Measurements from ENCODE around the gene SETDB2. TPM values are rescaled to one million over a fixed set of nuclear protein-coding genes. Genes with fewer than 3 reads are reported as not detected.
A peak's percentile ranks its signal among the peaks of the same experiment; 100 is the strongest.

The SETDB2 gene
- total RNA-seq = 10 to 100 TPM; 15.8 to 16.2 TPM

GRCh38 chr13:49443704-49444523 lies at the start of gene SETDB2, which contains the start of gene CAB39L:
TSS of gene SETDB2 (plus strand) at chr13:49444274. CDS start at chr13:49451894, 7,620 bp downstream.
TSS of gene CAB39L (minus strand) at chr13:49444064. CDS start at chr13:49382910, 61,154 bp downstream.
- Mint-ChIP-seq H3K27ac (peak within 1 kb of the TSS; percentile 96), H3K4me3 (peak within 1 kb of the TSS; percentile 92), H3K27me3 (ENCODE audit: low read depth) (no peaks in the 10 kb centered on the region), H3K4me1 (ENCODE audit: low read depth) (peaks cover 56% of the 10 kb centered on the region), H3K36me3 (ENCODE audit: low read depth) (peaks cover 6% of the 10 kb centered on the region), H3K9me3 (no peaks in the 10 kb centered on the region)
- CTCF ChIA-PET = interaction anchor here (0.6 to 2.1 kb wide), 9 partner anchors 8 to 260 kb away, joined by 3 to 8 read pairs (median 3); partner anchors contain the start of genes PHF11 and RCBTB1
- peak; percentile 99 for DNase-seq
- intact Hi-C loops (cut with micrococcal nuclease) = loop anchor here (1.0 to 10.0 kb wide), 18 partner anchors 10 to 1299 kb away; partner anchors contain the start of genes EBPL, LPAR6, PHF11 and RCBTB1

GRCh38 chr13:49395451-49395865 lies 48.6 kb upstream of the SETDB2 start:
- Mint-ChIP-seq H3K27ac (no peak overlapping the region), H3K4me1 (ENCODE audit: low read depth) (no peaks in the 10 kb centered on the region), H3K36me3 (ENCODE audit: low read depth) (no peaks in the 10 kb centered on the region), H3K4me3 (no peak overlapping the region), H3K9me3 (peaks cover 3% of the 10 kb centered on the region), H3K27me3 (ENCODE audit: low read depth) (no peaks in the 10 kb centered on the region)
- no peak for DNase-seq
- intact Hi-C loops (cut with micrococcal nuclease) = no loop called here
- CTCF ChIA-PET = interaction anchor here (0.5 kb wide), 1 partner anchor 12 kb away, joined by 7 read pairs; no protein-coding TSS in a partner anchor

GRCh38 chr13:49395878-49396380 lies 48.1 kb upstream of the SETDB2 start:
- H3K36me3 Mint-ChIP-seq (ENCODE audit: low read depth) = no peaks in the 10 kb centered on the region
- CTCF ChIA-PET = interaction anchor here (0.5 to 0.6 kb wide), 2 partner anchors 12 to 1274 kb away, joined by 3 to 7 read pairs; no protein-coding TSS in a partner anchor

GRCh38 chr13:49399801-49400472 lies 44.1 kb upstream of the SETDB2 start:
- intact Hi-C loops (cut with micrococcal nuclease) = no loop called here
- no peak for DNase-seq
- Mint-ChIP-seq H3K4me3 (no peak overlapping the region), H3K9me3 (peaks cover 14% of the 10 kb centered on the region), H3K27ac (no peak overlapping the region), H3K36me3 (ENCODE audit: low read depth) (peaks cover 10% of the 10 kb centered on the region), H3K27me3 (ENCODE audit: low read depth) (no peaks in the 10 kb centered on the region), H3K4me1 (ENCODE audit: low read depth) (peaks cover 3% of the 10 kb centered on the region)
- CTCF ChIA-PET = interaction anchor here (0.6 kb wide), 1 partner anchor 1451 kb away, joined by 3 read pairs; no protein-coding TSS in a partner anchor

More at GRCh38 chr13:49395878-49396380, 48.1 kb upstream of the SETDB2 start:
- Mint-ChIP-seq H3K4me1 (ENCODE audit: low read depth) (no peaks in the 10 kb centered on the region), H3K27me3 (ENCODE audit: low read depth) (no peaks in the 10 kb centered on the region), H3K4me3 (no peak overlapping the region), H3K9me3 (peaks cover 3% of the 10 kb centered on the region), H3K27ac (no peak overlapping the region)
- intact Hi-C loops (cut with micrococcal nuclease) = no loop called here
- DNase-seq = no peak

- DNase-seq = peak; percentile 5
- CTCF ChIA-PET = interaction anchor here (0.6 kb wide), 1 partner anchor 1450 kb away, joined by 3 read pairs; no protein-coding TSS in a partner anchor
- Mint-ChIP-seq H3K27ac (no peak overlapping the region), H3K9me3 (peaks cover 21% of the 10 kb centered on the region), H3K36me3 (ENCODE audit: low read depth) (peaks cover 11% of the 10 kb centered on the region), H3K4me3 (no peak overlapping the region), H3K4me1 (ENCODE audit: low read depth) (peaks cover 3% of the 10 kb centered on the region), H3K27me3 (ENCODE audit: low read depth) (no peaks in the 10 kb centered on the region)
- intact Hi-C loops (cut with micrococcal nuclease) = no loop called here
Measured at GRCh38 chr13:49400755-49401659, 43.1 kb upstream of the SETDB2 start.

- H3K36me3 Mint-ChIP-seq (ENCODE audit: low read depth) = peaks cover 12% of the 10 kb centered on the region
- no peak overlapping the region for H3K4me3 Mint-ChIP-seq
- H3K4me1 Mint-ChIP-seq (ENCODE audit: low read depth) = peaks cover 3% of the 10 kb centered on the region
- no peak for DNase-seq
- intact Hi-C loops (cut with micrococcal nuclease) = no loop called here
- CTCF ChIA-PET = interaction anchor here (0.7 kb wide), 1 partner anchor 61 kb away, joined by 3 read pairs; no protein-coding TSS in a partner anchor
- H3K9me3 Mint-ChIP-seq = peaks cover 21% of the 10 kb centered on the region
- no peak overlapping the region for H3K27ac Mint-ChIP-seq
- H3K27me3 Mint-ChIP-seq (ENCODE audit: low read depth) = no peaks in the 10 kb centered on the region
Measured at GRCh38 chr13:49403996-49404702, 39.9 kb upstream of the SETDB2 start.

GRCh38 chr13:49404703-49405020 lies 39.4 kb upstream of the SETDB2 start:
- H3K4me3 Mint-ChIP-seq = no peak overlapping the region
- no peaks in the 10 kb centered on the region for H3K27me3 Mint-ChIP-seq (ENCODE audit: low read depth)
- H3K9me3 Mint-ChIP-seq = peaks cover 21% of the 10 kb centered on the region
- CTCF ChIA-PET = interaction anchor here (0.7 kb wide), 1 partner anchor 61 kb away, joined by 3 read pairs; no protein-coding TSS in a partner anchor
- H3K36me3 Mint-ChIP-seq (ENCODE audit: low read depth) = peaks cover 12% of the 10 kb centered on the region
- no peak overlapping the region for H3K27ac Mint-ChIP-seq
- peaks cover 3% of the 10 kb centered on the region for H3K4me1 Mint-ChIP-seq (ENCODE audit: low read depth)
- no peak for DNase-seq
- intact Hi-C loops (cut with micrococcal nuclease) = no loop called here

- intact Hi-C loops (cut with micrococcal nuclease) = no loop called here
- Mint-ChIP-seq H3K27ac (no peak overlapping the region), H3K9me3 (peaks cover 21% of the 10 kb centered on the region), H3K36me3 (ENCODE audit: low read depth) (peaks cover 12% of the 10 kb centered on the region), H3K4me1 (ENCODE audit: low read depth) (no peaks in the 10 kb centered on the region), H3K4me3 (no peak overlapping the region), H3K27me3 (ENCODE audit: low read depth) (no peaks in the 10 kb centered on the region)
- CTCF ChIA-PET = no interaction called here
- no peak for DNase-seq
Measured at GRCh38 chr13:49407068-49407467, 37.0 kb upstream of the SETDB2 start.

GRCh38 chr13:49407936-49408335 lies 36.1 kb upstream of the SETDB2 start:
- Mint-ChIP-seq H3K4me3 (no peak overlapping the region), H3K27me3 (ENCODE audit: low read depth) (no peaks in the 10 kb centered on the region), H3K9me3 (peaks cover 21% of the 10 kb centered on the region), H3K4me1 (ENCODE audit: low read depth) (no peaks in the 10 kb centered on the region), H3K36me3 (ENCODE audit: low read depth) (peaks cover 15% of the 10 kb centered on the region), H3K27ac (no peak overlapping the region)
- DNase-seq = no peak
- CTCF ChIA-PET = interaction anchor here (0.7 kb wide), 1 partner anchor 12 kb away, joined by 7 read pairs; no protein-coding TSS in a partner anchor
- intact Hi-C loops (cut with micrococcal nuclease) = no loop called here

GRCh38 chr13:49409008-49409407 lies 35.1 kb upstream of the SETDB2 start:
- no peak overlapping the region for H3K27ac Mint-ChIP-seq
- peaks cover 13% of the 10 kb centered on the region for H3K36me3 Mint-ChIP-seq (ENCODE audit: low read depth)
- H3K9me3 Mint-ChIP-seq = peaks cover 17% of the 10 kb centered on the region
- intact Hi-C loops (cut with micrococcal nuclease) = no loop called here
- CTCF ChIA-PET = no interaction called here
- no peaks in the 10 kb centered on the region for H3K27me3 Mint-ChIP-seq (ENCODE audit: low read depth)
- H3K4me3 Mint-ChIP-seq = no peak overlapping the region
- no peak for DNase-seq
- H3K4me1 Mint-ChIP-seq (ENCODE audit: low read depth) = no peaks in the 10 kb centered on the region

- peaks cover 7% of the 10 kb centered on the region for H3K9me3 Mint-ChIP-seq
- intact Hi-C loops (cut with micrococcal nuclease) = no loop called here
Measured at GRCh38 chr13:49410006-49410405, 34.1 kb upstream of the SETDB2 start.

More at GRCh38 chr13:49410006-49410405, 34.1 kb upstream of the SETDB2 start:
- no peak overlapping the region for H3K27ac Mint-ChIP-seq
- no peak overlapping the region for H3K4me3 Mint-ChIP-seq
- H3K36me3 Mint-ChIP-seq (ENCODE audit: low read depth) = peaks cover 6% of the 10 kb centered on the region
- H3K27me3 Mint-ChIP-seq (ENCODE audit: low read depth) = no peaks in the 10 kb centered on the region
- no peak for DNase-seq
- CTCF ChIA-PET = no interaction called here
- no peaks in the 10 kb centered on the region for H3K4me1 Mint-ChIP-seq (ENCODE audit: low read depth)

All from activated naive CD4-positive, alpha-beta T cell treated with anti-CD3 and anti-CD28 coated beads for 36 hours (primary cell).